HepG2 (cell line): ENCODE data around the gene SLC6A9. TPM values are rescaled to one million over a fixed set of nuclear protein-coding genes. Genes with fewer than 3 reads are reported as not detected.

Experiments used
- BRCA1 ChIP-seq: sonication (generic); formaldehyde crosslinking; IDR thresholded peaks from 2 replicates; pipeline ENCODE4 v1.4.0; 2020; ENCODE audit warnings: missing genetic modification reagents
- CTCF ChIP-seq: sonication (generic); formaldehyde crosslinking; IDR thresholded peaks from 2 replicates; pipeline ENCODE4 v1.5.0; 2020; ENCODE audit warnings: mild to moderate bottlenecking, missing genetic modification reagents, moderate library complexity
- FOSL2 ChIP-seq: sonication (generic); formaldehyde crosslinking; IDR thresholded peaks from 2 replicates; pipeline ENCODE4 v1.4.0; 2020; ENCODE audit warnings: missing genetic modification reagents
- GABPB1 ChIP-seq: IDR thresholded peaks from 2 replicates; pipeline ENCODE4 v1.6.1; 2016; ENCODE audit warnings: mild to moderate bottlenecking, missing genetic modification reagents, moderate library complexity, missing compliant biosample characterization
- HOXA7 ChIP-seq: sonication (generic); formaldehyde crosslinking; IDR thresholded peaks from 2 replicates; pipeline ENCODE4 v1.8.1; 2022; ENCODE audit warnings: mild to moderate bottlenecking, missing genetic modification reagents, moderate library complexity
- IRX3 ChIP-seq: sonication (generic); formaldehyde crosslinking; IDR thresholded peaks from 2 replicates; pipeline ENCODE4 v1.8.1; 2023; ENCODE audit warnings: mild to moderate bottlenecking, low read depth, missing genetic modification reagents, borderline replicate concordance
- KAT8 ChIP-seq: IDR thresholded peaks from 2 replicates; pipeline ENCODE4 v1.6.1; 2016; ENCODE audit warnings: missing genetic modification reagents, missing compliant biosample characterization
- KDM2A ChIP-seq: sonication (generic); formaldehyde crosslinking; IDR thresholded peaks from 2 replicates; pipeline ENCODE4 v1.4.0; 2020; ENCODE audit warnings: low read depth, missing genetic modification reagents, borderline replicate concordance
- MEIS2 ChIP-seq: sonication (generic); formaldehyde crosslinking; IDR thresholded peaks from 2 replicates; pipeline ENCODE4 v1.9.0; 2021; ENCODE audit warnings: mild to moderate bottlenecking, missing genetic modification reagents
- PHF8 ChIP-seq: sonication (generic); formaldehyde crosslinking; IDR thresholded peaks from 2 replicates; pipeline ENCODE4 v1.5.0; 2020; ENCODE audit warnings: missing genetic modification reagents
- RAD21 ChIP-seq: fragments of 450-650 bp; formaldehyde crosslinking; IDR thresholded peaks from 2 replicates; pipeline ENCODE4 v1.5.0; 2020; ENCODE audit warnings: mild to moderate bottlenecking
- SATB2 ChIP-seq: sonication (generic); formaldehyde crosslinking; IDR thresholded peaks from 2 replicates; pipeline ENCODE4 v1.5.0; 2020; ENCODE audit warnings: missing genetic modification reagents
- TAF15 ChIP-seq: fragments of 200-400 bp; formaldehyde crosslinking; IDR thresholded peaks from one replicate; pipeline ENCODE4 v1.6.1; 2018; ENCODE audit warnings: mild to moderate bottlenecking, low read depth, low read length; ENCODE audit not compliant: poor library complexity, severe bottlenecking
- U2AF1 ChIP-seq: fragments of 200-400 bp; formaldehyde crosslinking; optimal IDR thresholded peaks from 2 replicates; pipeline ENCODE3; 2017; ENCODE audit warnings: mild to moderate bottlenecking, low read depth, low read length
- YY1 ChIP-seq: IDR thresholded peaks from 2 replicates; pipeline ENCODE4 v1.6.1; 2011; ENCODE audit warnings: low read length, low read depth, moderate library complexity, mild to moderate bottlenecking; ENCODE audit not compliant: insufficient read depth, insufficient replicate concordance
- ZFP82 ChIP-seq: sonication (generic); formaldehyde crosslinking; IDR thresholded peaks from 2 replicates; pipeline ENCODE4 v1.5.1; 2020; ENCODE audit warnings: mild to moderate bottlenecking, missing genetic modification reagents, borderline replicate concordance
- ZNF274 ChIP-seq: sonication (generic); formaldehyde crosslinking; IDR thresholded peaks from 2 replicates; pipeline ENCODE4 v1.5.1; 2020; ENCODE audit warnings: mild to moderate bottlenecking, missing genetic modification reagents
- ZNF329 ChIP-seq: sonication (generic); formaldehyde crosslinking; IDR thresholded peaks from 2 replicates; pipeline ENCODE4 v1.9.0; 2021; ENCODE audit warnings: low read depth, mild to moderate bottlenecking, missing genetic modification reagents
- ZNF605 ChIP-seq: sonication (generic); formaldehyde crosslinking; IDR thresholded peaks from 2 replicates; pipeline ENCODE4 v1.8.0; 2022; ENCODE audit warnings: mild to moderate bottlenecking, missing genetic modification reagents
- ZNF639 ChIP-seq: conservative IDR thresholded peaks from 2 replicates; pipeline ENCODE4 v1.6.1; 2018; ENCODE audit warnings: missing genetic modification reagents
- ZNF670 ChIP-seq: sonication (generic); formaldehyde crosslinking; IDR thresholded peaks from 2 replicates; pipeline ENCODE4 v1.8.0; 2022; ENCODE audit warnings: mild to moderate bottlenecking, missing genetic modification reagents, borderline replicate concordance
- ZNF747 ChIP-seq: sonication (generic); formaldehyde crosslinking; IDR thresholded peaks from 2 replicates; pipeline ENCODE4 v1.8.1; 2023; ENCODE audit warnings: missing genetic modification reagents, mild to moderate bottlenecking, borderline replicate concordance
- polyA plus RNA-seq, 8 experiments: library from polyadenylated mRNA; depleted of rRNA in 3 of 8; stranded (reverse) in 7 of 8; unstranded in 1 of 8; fragments of >200 nt; fragmentation: Illumina TruSeq in 4 of 8; extraction: Trizol in 4 of 8; gene quantifications; 2 replicates each; pipeline versions ENCODE4 v1.2.1 to v1.2.3, GENCODE V29; 2011 to 2016; ENCODE audit warnings: low read depth in 4 of 8, missing spikeins in 1 of 8, mixed read lengths in 1 of 8; ENCODE audit not compliant: insufficient read depth in 1 of 8
- total RNA-seq, 5 experiments: library from RNA; depleted of rRNA; stranded (reverse); fragments of >200 nt; fragmentation: Illumina TruSeq; extraction: Trizol; gene quantifications; 2 replicates each; pipeline ENCODE4 v1.2.3, GENCODE V29; 2016; ENCODE audit warnings: low read depth in 1 of 5
- TF ChIP-seq, protein P1 (sequence below): sonication (generic); formaldehyde crosslinking; IDR thresholded peaks from 2 replicates; pipeline ENCODE4 v1.5.0; 2020; ENCODE audit warnings: mild to moderate bottlenecking, missing genetic modification reagents

SLC6A9 gene
- total and polyA plus RNA-seq, 2 of the 13 experiments (the other 11 are each of a cell fraction or from before 2014, with no cell fraction given): 8.5 to 9.9 TPM

DNA sequence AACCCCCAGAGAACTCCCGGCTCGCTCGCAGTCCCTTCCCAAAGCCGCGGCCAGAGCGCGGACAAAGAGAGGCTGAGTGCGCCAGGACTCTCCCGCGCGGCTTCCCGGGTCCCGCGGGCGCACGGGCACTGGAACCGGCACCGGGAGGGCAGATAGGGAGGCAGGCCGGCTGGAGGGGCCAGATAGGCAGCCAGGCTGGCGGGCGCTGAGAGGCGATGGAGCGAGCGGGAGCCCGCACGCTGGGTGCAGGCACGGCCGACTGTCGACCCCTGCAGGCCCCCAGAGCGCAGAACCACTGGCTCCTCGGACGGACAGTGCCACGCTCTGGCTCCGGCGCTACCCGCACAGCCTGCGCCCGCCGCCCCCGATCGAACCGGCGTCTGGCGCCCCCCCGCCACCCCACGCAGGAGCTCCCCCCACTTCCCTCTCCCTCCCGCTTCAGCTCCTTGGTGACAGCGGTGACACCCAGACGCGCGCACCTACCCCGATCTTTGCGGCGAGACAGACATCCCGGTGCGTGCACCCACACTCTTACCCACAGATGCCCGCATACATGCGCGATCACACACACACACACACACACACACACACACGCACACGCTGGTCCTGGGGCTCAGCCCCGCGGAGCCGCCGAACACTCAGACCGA is 534 bp downstream of the SLC6A9 start (continued):
- peak; percentile 71 for TF ChIP-seq CTCF (CRISPR knock-in tag)
- 0 out of 2 replicates have a peak, but pooled peaks have one; percentile 19 for TF ChIP-seq ZNF274
- TF ChIP-seq HOXA7 (CRISPR knock-in tag): no peak
- TF ChIP-seq ZNF747: peak; percentile 57; the same call in 1 of the 2 replicates
- peak; percentile 74 for TF ChIP-seq ZNF605 (CRISPR knock-in tag)
- TF ChIP-seq GABPB1 (CRISPR knock-in tag): 0 out of 2 replicates have a peak, but pooled peaks have one; percentile 11
- peak; percentile 23; the same call in 1 of the 2 replicates for TF ChIP-seq PHF8 (CRISPR knock-in tag)
- 0 out of 2 replicates have a peak, but pooled peaks have one; percentile 24 for TF ChIP-seq MEIS2 (CRISPR knock-in tag)
- 0 out of 2 replicates have a peak, but pooled peaks have one; percentile 17 for TF ChIP-seq BRCA1 (CRISPR knock-in tag)
- TF ChIP-seq YY1: no peak
- TF ChIP-seq, protein P1, sequence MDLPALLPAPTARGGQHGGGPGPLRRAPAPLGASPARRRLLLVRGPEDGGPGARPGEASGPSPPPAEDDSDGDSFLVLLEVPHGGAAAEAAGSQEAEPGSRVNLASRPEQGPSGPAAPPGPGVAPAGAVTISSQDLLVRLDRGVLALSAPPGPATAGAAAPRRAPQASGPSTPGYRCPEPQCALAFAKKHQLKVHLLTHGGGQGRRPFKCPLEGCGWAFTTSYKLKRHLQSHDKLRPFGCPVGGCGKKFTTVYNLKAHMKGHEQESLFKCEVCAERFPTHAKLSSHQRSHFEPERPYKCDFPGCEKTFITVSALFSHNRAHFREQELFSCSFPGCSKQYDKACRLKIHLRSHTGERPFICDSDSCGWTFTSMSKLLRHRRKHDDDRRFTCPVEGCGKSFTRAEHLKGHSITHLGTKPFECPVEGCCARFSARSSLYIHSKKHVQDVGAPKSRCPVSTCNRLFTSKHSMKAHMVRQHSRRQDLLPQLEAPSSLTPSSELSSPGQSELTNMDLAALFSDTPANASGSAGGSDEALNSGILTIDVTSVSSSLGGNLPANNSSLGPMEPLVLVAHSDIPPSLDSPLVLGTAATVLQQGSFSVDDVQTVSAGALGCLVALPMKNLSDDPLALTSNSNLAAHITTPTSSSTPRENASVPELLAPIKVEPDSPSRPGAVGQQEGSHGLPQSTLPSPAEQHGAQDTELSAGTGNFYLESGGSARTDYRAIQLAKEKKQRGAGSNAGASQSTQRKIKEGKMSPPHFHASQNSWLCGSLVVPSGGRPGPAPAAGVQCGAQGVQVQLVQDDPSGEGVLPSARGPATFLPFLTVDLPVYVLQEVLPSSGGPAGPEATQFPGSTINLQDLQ: 0 out of 2 replicates have a peak, but pooled peaks have one; percentile 32
- TF ChIP-seq TAF15: no peak
- 0 out of 2 replicates have a peak, but pooled peaks have one; percentile 8 for TF ChIP-seq ZNF639 (CRISPR knock-in tag)
- TF ChIP-seq ZFP82 (CRISPR knock-in tag): peak; percentile 5
- peak; percentile 68 for TF ChIP-seq RAD21 (CRISPR knock-in tag)
- 0 out of 2 replicates have a peak, but pooled peaks have one; percentile 44 for TF ChIP-seq IRX3 (CRISPR knock-in tag)
- no peak for TF ChIP-seq U2AF1
- TF ChIP-seq ZNF670 (CRISPR knock-in tag): 0 out of 2 replicates have a peak, but pooled peaks have one; percentile 7
- 0 out of 2 replicates have a peak, but pooled peaks have one; percentile 20 for TF ChIP-seq FOSL2 (CRISPR knock-in tag)
- TF ChIP-seq ZNF329: peak; percentile 73; the same call in 1 of the 2 replicates
- peak; percentile 10 for TF ChIP-seq KDM2A (CRISPR knock-in tag)
- TF ChIP-seq SATB2 (CRISPR knock-in tag): 0 out of 2 replicates have a peak, but pooled peaks have one; percentile 18
- peak; percentile 11; the same call in 1 of the 2 replicates for TF ChIP-seq KAT8 (CRISPR knock-in tag)
